ENCODE measurements around the gene UGT1A5. TPM values are rescaled to one million over a fixed set of nuclear protein-coding genes. Genes with fewer than 3 reads are reported as not detected.

UGT1A5 gene
- total RNA-seq, result not detected

GRCh38 chr2:233712611-233713261 lies at the start of gene UGT1A5:
Gene UGT1A5 (plus strand): TSS chr2:233712907. CDS start chr2:233712992, 85 bp downstream.
- H3K27me3 Mint-ChIP-seq, result peaks cover 28% of the 10 kb centered on the region

GRCh38 chr2:233663911-233664310 lies 48.8 kb upstream of the UGT1A5 start:
- peaks cover 7% of the 10 kb centered on the region for H3K9me3 Mint-ChIP-seq
- H3K27me3 Mint-ChIP-seq, result peaks cover 34% of the 10 kb centered on the region
- no peak overlapping the region for H3K27ac Mint-ChIP-seq
- H3K4me3 Mint-ChIP-seq, result no peak overlapping the region
- H3K4me1 Mint-ChIP-seq, result no peaks in the 10 kb centered on the region
- no peak for DNase-seq
- H3K36me3 Mint-ChIP-seq, result peaks cover 5% of the 10 kb centered on the region

More at GRCh38 chr2:233712611-233713261, at the start of gene UGT1A5:
- H3K4me3 Mint-ChIP-seq, result no peak within 1 kb of the TSS
- H3K27ac Mint-ChIP-seq, result no peak within 1 kb of the TSS
- no peak for DNase-seq
- peaks cover 8% of the 10 kb centered on the region for H3K4me1 Mint-ChIP-seq
- H3K36me3 Mint-ChIP-seq, result no peaks in the 10 kb centered on the region
- H3K9me3 Mint-ChIP-seq, result no peaks in the 10 kb centered on the region

- H3K27me3 Mint-ChIP-seq, result peaks cover 21% of the 10 kb centered on the region
- peaks cover 7% of the 10 kb centered on the region for H3K9me3 Mint-ChIP-seq
- H3K4me3 Mint-ChIP-seq, result no peak overlapping the region
- H3K4me1 Mint-ChIP-seq, result no peaks in the 10 kb centered on the region
- H3K27ac Mint-ChIP-seq, result no peak overlapping the region
- no peaks in the 10 kb centered on the region for H3K36me3 Mint-ChIP-seq
- DNase-seq, result no peak
Measured at GRCh38 chr2:233668605-233669260, 44.0 kb upstream of the UGT1A5 start.

GRCh38 chr2:233671290-233672161 lies 41.2 kb upstream of the UGT1A5 start, which contains the start of gene UGT1A9:
Gene UGT1A9 (plus strand): TSS chr2:233671898. CDS start chr2:233671935, 37 bp downstream.
- peaks cover 6% of the 10 kb centered on the region for H3K9me3 Mint-ChIP-seq
- H3K36me3 Mint-ChIP-seq, result no peaks in the 10 kb centered on the region

GRCh38 chr2:233672886-233673285 lies 39.8 kb upstream of the UGT1A5 start:
- peaks cover 17% of the 10 kb centered on the region for H3K27me3 Mint-ChIP-seq
- H3K4me1 Mint-ChIP-seq, result no peaks in the 10 kb centered on the region
- no peaks in the 10 kb centered on the region for H3K36me3 Mint-ChIP-seq
- DNase-seq, result no peak
- H3K4me3 Mint-ChIP-seq, result no peak overlapping the region
- peaks cover 6% of the 10 kb centered on the region for H3K9me3 Mint-ChIP-seq
- H3K27ac Mint-ChIP-seq, result no peak overlapping the region

More at GRCh38 chr2:233671290-233672161, 41.2 kb upstream of the UGT1A5 start, which contains the start of gene UGT1A9:
- DNase-seq, result no peak
- peaks cover 13% of the 10 kb centered on the region for H3K27me3 Mint-ChIP-seq
- H3K4me3 Mint-ChIP-seq, result no peak within 1 kb of the TSS
- H3K27ac Mint-ChIP-seq, result no peak within 1 kb of the TSS
- H3K4me1 Mint-ChIP-seq, result no peaks in the 10 kb centered on the region

GRCh38 chr2:233673896-233674295 lies 38.8 kb upstream of the UGT1A5 start:
- no peaks in the 10 kb centered on the region for H3K36me3 Mint-ChIP-seq
- no peaks in the 10 kb centered on the region for H3K9me3 Mint-ChIP-seq
- no peaks in the 10 kb centered on the region for H3K4me1 Mint-ChIP-seq
- DNase-seq, result no peak
- H3K4me3 Mint-ChIP-seq, result no peak overlapping the region
- H3K27ac Mint-ChIP-seq, result no peak overlapping the region
- H3K27me3 Mint-ChIP-seq, result peaks cover 14% of the 10 kb centered on the region

- DNase-seq, result no peak
- Mint-ChIP-seq H3K9me3 (no peaks in the 10 kb centered on the region), H3K4me3 (no peak overlapping the region), H3K36me3 (no peaks in the 10 kb centered on the region), H3K27ac (no peak overlapping the region), H3K27me3 (peaks cover 15% of the 10 kb centered on the region), H3K4me1 (no peaks in the 10 kb centered on the region)
Measured at GRCh38 chr2:233674314-233674713, 38.4 kb upstream of the UGT1A5 start.

GRCh38 chr2:233674995-233675394 lies 37.7 kb upstream of the UGT1A5 start:
- H3K27me3 Mint-ChIP-seq, result peaks cover 22% of the 10 kb centered on the region
- no peak overlapping the region for H3K27ac Mint-ChIP-seq
- DNase-seq, result no peak
- H3K4me1 Mint-ChIP-seq, result no peaks in the 10 kb centered on the region
- no peak overlapping the region for H3K4me3 Mint-ChIP-seq
- no peaks in the 10 kb centered on the region for H3K36me3 Mint-ChIP-seq
- H3K9me3 Mint-ChIP-seq, result no peaks in the 10 kb centered on the region

- H3K27me3 Mint-ChIP-seq, result peaks cover 23% of the 10 kb centered on the region
- H3K4me3 Mint-ChIP-seq, result no peak overlapping the region
- H3K27ac Mint-ChIP-seq, result no peak overlapping the region
- H3K36me3 Mint-ChIP-seq, result no peaks in the 10 kb centered on the region
- DNase-seq, result no peak
- no peaks in the 10 kb centered on the region for H3K4me1 Mint-ChIP-seq
- no peaks in the 10 kb centered on the region for H3K9me3 Mint-ChIP-seq
Measured at GRCh38 chr2:233676046-233676445, 36.7 kb upstream of the UGT1A5 start.

- no peak overlapping the region for H3K4me3 Mint-ChIP-seq
- H3K36me3 Mint-ChIP-seq, result no peaks in the 10 kb centered on the region
- peaks cover 16% of the 10 kb centered on the region for H3K27me3 Mint-ChIP-seq
- no peaks in the 10 kb centered on the region for H3K4me1 Mint-ChIP-seq
- H3K27ac Mint-ChIP-seq, result no peak overlapping the region
- H3K9me3 Mint-ChIP-seq, result no peaks in the 10 kb centered on the region
- DNase-seq, result no peak
Measured at GRCh38 chr2:233679196-233679595, 33.5 kb upstream of the UGT1A5 start.

- Mint-ChIP-seq H3K4me1 (no peaks in the 10 kb centered on the region), H3K36me3 (no peaks in the 10 kb centered on the region), H3K4me3 (no peak overlapping the region), H3K27ac (no peak overlapping the region), H3K27me3 (peaks cover 16% of the 10 kb centered on the region), H3K9me3 (no peaks in the 10 kb centered on the region)
- no peak for DNase-seq
Measured at GRCh38 chr2:233680361-233681045, 32.2 kb upstream of the UGT1A5 start.

GRCh38 chr2:233681521-233682099 lies 31.1 kb upstream of the UGT1A5 start, which contains the start of gene UGT1A7:
Gene UGT1A7 (plus strand): TSS chr2:233681901. CDS start chr2:233681938, 37 bp downstream.
- no peaks in the 10 kb centered on the region for H3K4me1 Mint-ChIP-seq
- H3K36me3 Mint-ChIP-seq, result no peaks in the 10 kb centered on the region
- peaks cover 12% of the 10 kb centered on the region for H3K27me3 Mint-ChIP-seq
- no peak within 1 kb of the TSS for H3K27ac Mint-ChIP-seq
- no peaks in the 10 kb centered on the region for H3K9me3 Mint-ChIP-seq
- DNase-seq, result no peak
- H3K4me3 Mint-ChIP-seq, result no peak within 1 kb of the TSS

- no peak for DNase-seq
- peaks cover 9% of the 10 kb centered on the region for H3K27me3 Mint-ChIP-seq
- H3K9me3 Mint-ChIP-seq, result no peaks in the 10 kb centered on the region
- H3K27ac Mint-ChIP-seq, result no peak overlapping the region
- no peaks in the 10 kb centered on the region for H3K36me3 Mint-ChIP-seq
- H3K4me3 Mint-ChIP-seq, result no peak overlapping the region
- peaks cover 2% of the 10 kb centered on the region for H3K4me1 Mint-ChIP-seq
Measured at GRCh38 chr2:233684640-233685039, 28.1 kb upstream of the UGT1A5 start.

GRCh38 chr2:233686928-233687327 lies 25.8 kb upstream of the UGT1A5 start:
- H3K4me1 Mint-ChIP-seq, result peaks cover 2% of the 10 kb centered on the region
- no peak overlapping the region for H3K4me3 Mint-ChIP-seq
- no peaks in the 10 kb centered on the region for H3K36me3 Mint-ChIP-seq
- no peak overlapping the region for H3K27ac Mint-ChIP-seq
- peaks cover 4% of the 10 kb centered on the region for H3K27me3 Mint-ChIP-seq
- H3K9me3 Mint-ChIP-seq, result no peaks in the 10 kb centered on the region
- DNase-seq, result no peak
